ENCODE data around the gene DOCK6.

DOCK6 gene

GRCh38 chr19:11200931-11201330 lies 61.4 kb downstream of the DOCK6 start:
- no peak for TF ChIP-seq POLR2AphosphoS5 (IDR thresholded peaks at IDR 0.05; ENCODE audit: low read depth, low read length)
- no peak for TF ChIP-seq SIN3A (IDR thresholded peaks at IDR 0.05; ENCODE audit: borderline replicate concordance, insufficient read depth, low read length)
- no peak for TF ChIP-seq TAF1 (IDR thresholded peaks at IDR 0.05; ENCODE audit: borderline replicate concordance, insufficient read depth, low read length)
- no peak for TF ChIP-seq FOXP2 (optimal IDR thresholded peaks at IDR 0.05; ENCODE audit: borderline replicate concordance, extremely low read depth, extremely low read length, insufficient read depth)
- no peak for TF ChIP-seq REST (IDR thresholded peaks at IDR 0.05; ENCODE audit: insufficient read depth in 1 of 2, low read depth in 2 of 2, low read length in 2 of 2)

GRCh38 chr19:11200015-11200574 lies 62.2 kb downstream of the DOCK6 start:
- TF ChIP-seq FOXP2 (optimal IDR thresholded peaks at IDR 0.05; ENCODE audit: borderline replicate concordance, extremely low read depth, extremely low read length, insufficient read depth) = no peak
- no peak for TF ChIP-seq SIN3A (IDR thresholded peaks at IDR 0.05; ENCODE audit: borderline replicate concordance, insufficient read depth, low read length)
- TF ChIP-seq POLR2AphosphoS5 (IDR thresholded peaks at IDR 0.05; ENCODE audit: low read depth, low read length) = no peak
- TF ChIP-seq TAF1 (IDR thresholded peaks at IDR 0.05; ENCODE audit: borderline replicate concordance, insufficient read depth, low read length) = no peak
- no peak for TF ChIP-seq REST (IDR thresholded peaks at IDR 0.05; ENCODE audit: insufficient read depth in 1 of 2, low read depth in 2 of 2, low read length in 2 of 2)

- TF ChIP-seq FOXP2 (optimal IDR thresholded peaks at IDR 0.05; ENCODE audit: borderline replicate concordance, extremely low read depth, extremely low read length, insufficient read depth) = no peak
- no peak for TF ChIP-seq REST (IDR thresholded peaks at IDR 0.05; ENCODE audit: insufficient read depth in 1 of 2, low read depth in 2 of 2, low read length in 2 of 2)
- TF ChIP-seq SIN3A (IDR thresholded peaks at IDR 0.05; ENCODE audit: borderline replicate concordance, insufficient read depth, low read length) = no peak
- no peak for TF ChIP-seq POLR2AphosphoS5 (IDR thresholded peaks at IDR 0.05; ENCODE audit: low read depth, low read length)
- no peak for TF ChIP-seq TAF1 (IDR thresholded peaks at IDR 0.05; ENCODE audit: borderline replicate concordance, insufficient read depth, low read length)
Observed at GRCh38 chr19:11199517-11199916, 62.8 kb downstream of the DOCK6 start.

- TF ChIP-seq TAF1 (IDR thresholded peaks at IDR 0.05; ENCODE audit: borderline replicate concordance, insufficient read depth, low read length) = no peak
- TF ChIP-seq REST (IDR thresholded peaks at IDR 0.05; ENCODE audit: insufficient read depth in 1 of 2, low read depth in 2 of 2, low read length in 2 of 2) = no peak
- no peak for TF ChIP-seq FOXP2 (optimal IDR thresholded peaks at IDR 0.05; ENCODE audit: borderline replicate concordance, extremely low read depth, extremely low read length, insufficient read depth)
- TF ChIP-seq SIN3A (IDR thresholded peaks at IDR 0.05; ENCODE audit: borderline replicate concordance, insufficient read depth, low read length) = no peak
- no peak for TF ChIP-seq POLR2AphosphoS5 (IDR thresholded peaks at IDR 0.05; ENCODE audit: low read depth, low read length)
Observed at GRCh38 chr19:11198769-11199424, 63.4 kb downstream of the DOCK6 start.
